ENCODE results near the gene SLC2A4RG. TPM values are rescaled to one million over a fixed set of nuclear protein-coding genes. Genes with fewer than 3 reads are reported as not detected.
A peak's percentile ranks its signal among the peaks of the same experiment; 100 is the strongest.

SLC2A4RG gene
- total RNA-seq, 2 experiments from 2014 or later: 123 to 125 TPM

DNA sequence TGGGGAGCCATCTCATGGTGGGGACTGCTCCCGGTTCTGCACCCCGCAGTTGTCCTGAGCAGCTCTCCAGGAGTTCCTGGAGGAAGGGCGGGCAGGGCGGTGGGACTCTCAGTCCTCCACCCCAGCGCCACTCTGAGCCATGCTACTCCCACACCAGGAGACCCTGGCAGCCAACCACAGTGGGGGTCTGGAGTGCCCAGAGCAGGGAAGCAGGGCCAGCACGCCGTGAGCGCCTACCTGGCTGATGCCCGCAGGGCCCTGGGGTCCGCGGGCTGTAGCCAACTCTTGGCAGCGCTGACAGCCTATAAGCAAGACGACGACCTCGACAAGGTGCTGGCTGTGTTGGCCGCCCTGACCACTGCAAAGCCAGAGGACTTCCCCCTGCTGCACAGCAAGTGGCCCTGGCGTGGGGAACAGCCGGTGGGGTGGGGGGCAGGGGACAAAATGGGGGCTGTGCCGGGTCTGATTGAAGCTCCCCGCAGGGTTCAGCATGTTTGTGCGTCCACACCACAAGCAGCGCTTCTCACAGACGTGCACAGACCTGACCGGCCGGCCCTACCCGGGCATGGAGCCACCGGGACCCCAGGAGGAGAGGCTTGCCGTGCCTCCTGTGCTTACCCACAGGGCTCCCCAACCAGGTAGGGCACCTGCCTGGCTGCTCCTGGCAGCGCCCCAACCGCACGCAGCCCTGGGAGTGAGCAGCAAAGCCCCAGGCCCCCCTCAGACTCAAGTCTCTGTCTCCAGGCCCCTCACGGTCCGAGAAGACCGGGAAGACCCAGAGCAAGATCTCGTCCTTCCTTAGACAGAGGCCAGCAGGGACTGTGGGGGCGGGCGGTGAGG, 44.8 kb upstream of the SLC2A4RG start:
- ChIA-PET POLR2A (interaction anchor here (1.4 kb wide), 1 partner anchor 36 kb away, joined by 4 read pairs; the partner anchor contains the start of gene RTEL1), CTCF (no interaction called here)
- peaks cover 4% of the 10 kb centered on the region for H3K36me3 Mint-ChIP-seq (ENCODE audit: low read depth)
- peaks cover 54% of the 10 kb centered on the region for H3K4me1 ChIP-seq (ENCODE audit: insufficient read depth, low read length)
- no peaks in the 10 kb centered on the region for H3K27me3 Mint-ChIP-seq
- DNase-seq (peak in 1 of 14 experiments; percentile 20), ATAC-seq (ENCODE audit: poor library complexity) (no peak)
- no peak overlapping the region for H3K27ac Mint-ChIP-seq
- TF ChIP-seq, protein P1, sequence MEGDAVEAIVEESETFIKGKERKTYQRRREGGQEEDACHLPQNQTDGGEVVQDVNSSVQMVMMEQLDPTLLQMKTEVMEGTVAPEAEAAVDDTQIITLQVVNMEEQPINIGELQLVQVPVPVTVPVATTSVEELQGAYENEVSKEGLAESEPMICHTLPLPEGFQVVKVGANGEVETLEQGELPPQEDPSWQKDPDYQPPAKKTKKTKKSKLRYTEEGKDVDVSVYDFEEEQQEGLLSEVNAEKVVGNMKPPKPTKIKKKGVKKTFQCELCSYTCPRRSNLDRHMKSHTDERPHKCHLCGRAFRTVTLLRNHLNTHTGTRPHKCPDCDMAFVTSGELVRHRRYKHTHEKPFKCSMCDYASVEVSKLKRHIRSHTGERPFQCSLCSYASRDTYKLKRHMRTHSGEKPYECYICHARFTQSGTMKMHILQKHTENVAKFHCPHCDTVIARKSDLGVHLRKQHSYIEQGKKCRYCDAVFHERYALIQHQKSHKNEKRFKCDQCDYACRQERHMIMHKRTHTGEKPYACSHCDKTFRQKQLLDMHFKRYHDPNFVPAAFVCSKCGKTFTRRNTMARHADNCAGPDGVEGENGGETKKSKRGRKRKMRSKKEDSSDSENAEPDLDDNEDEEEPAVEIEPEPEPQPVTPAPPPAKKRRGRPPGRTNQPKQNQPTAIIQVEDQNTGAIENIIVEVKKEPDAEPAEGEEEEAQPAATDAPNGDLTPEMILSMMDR (IDR thresholded peaks at IDR 0.05): no peak
- intact Hi-C loops (cut with DNase I, micrococcal nuclease): no loop called here
- H3K9me3 Mint-ChIP-seq: no peaks in the 10 kb centered on the region
- H3K4me3 Mint-ChIP-seq: no peak overlapping the region
- H3K4me1 Mint-ChIP-seq (ENCODE audit: low read depth): peaks cover 4% of the 10 kb centered on the region
- peaks cover 0 to 14% of the 10 kb centered on the region in 2 experiments for H3K9me3 ChIP-seq (ENCODE audit: control insufficient read depth in 1 of 2, insufficient read depth in 1 of 2, low read length in 2 of 2)
- H3K4me3 ChIP-seq (ENCODE audit: low read length): no peak overlapping the region
- no peak overlapping the region for H3K27ac ChIP-seq (ENCODE audit: low read depth in 1 of 2, low read length in 2 of 2)
- H3K27me3 ChIP-seq (ENCODE audit: control insufficient read depth in 1 of 2, insufficient read depth in 2 of 2, low read length in 2 of 2): no peaks in the 10 kb centered on the region
- H3K36me3 ChIP-seq (ENCODE audit: insufficient read depth, low read length): peaks cover 2% of the 10 kb centered on the region

DNA sequence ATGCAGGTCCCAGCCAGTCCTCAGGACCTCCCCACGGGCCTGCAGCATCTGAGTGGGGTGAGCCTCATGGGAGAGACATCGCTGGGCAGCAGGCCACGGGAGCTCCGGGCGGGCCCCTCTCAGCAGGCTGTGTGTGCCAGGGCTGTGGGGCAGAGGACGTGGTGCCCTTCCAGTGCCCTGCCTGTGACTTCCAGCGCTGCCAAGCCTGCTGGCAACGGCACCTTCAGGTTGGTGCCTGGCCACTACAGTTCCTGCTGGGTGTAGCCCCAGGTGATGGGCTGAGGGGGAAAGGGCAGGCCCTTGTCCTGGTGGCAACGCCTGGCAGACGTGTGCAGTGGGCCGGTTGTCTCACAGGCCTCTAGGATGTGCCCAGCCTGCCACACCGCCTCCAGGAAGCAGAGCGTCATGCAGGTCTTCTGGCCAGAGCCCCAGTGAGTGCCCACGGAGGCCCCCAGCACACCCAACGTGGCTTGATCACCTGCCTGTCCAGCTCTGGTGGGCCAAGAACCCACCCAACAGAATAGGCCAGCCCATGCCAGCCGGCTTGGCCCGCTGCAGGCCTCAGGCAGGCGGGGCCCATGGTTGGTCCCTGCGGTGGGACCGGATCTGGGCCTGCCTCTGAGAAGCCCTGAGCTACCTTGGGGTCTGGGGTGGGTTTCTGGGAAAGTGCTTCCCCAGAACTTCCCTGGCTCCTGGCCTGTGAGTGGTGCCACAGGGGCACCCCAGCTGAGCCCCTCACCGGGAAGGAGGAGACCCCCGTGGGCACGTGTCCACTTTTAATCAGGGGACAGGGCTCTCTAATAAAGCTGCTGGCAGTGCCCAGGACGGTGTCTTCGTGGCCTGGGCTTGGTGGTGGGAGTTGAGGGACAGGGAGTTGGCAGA, 43.9 kb upstream of the SLC2A4RG start:
- H3K27me3 Mint-ChIP-seq: no peaks in the 10 kb centered on the region

DNA sequence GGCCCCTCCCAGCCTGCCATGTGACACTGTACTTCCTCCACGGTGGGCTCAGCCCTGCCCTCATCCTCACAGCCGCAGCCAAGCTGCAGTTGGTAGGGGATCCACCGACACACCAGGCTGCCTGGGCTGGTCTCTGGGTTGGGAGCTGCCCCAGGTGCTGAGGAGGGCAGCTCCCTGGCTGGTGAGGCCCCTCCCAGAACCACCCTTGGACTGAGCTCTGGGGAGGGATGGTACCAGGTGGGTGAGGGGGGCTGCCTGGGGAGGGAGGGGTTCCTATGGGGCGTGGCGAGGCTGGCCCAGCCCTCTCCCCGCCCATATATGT, 43.3 kb upstream of the SLC2A4RG start:
- peaks cover 4% of the 10 kb centered on the region for H3K36me3 Mint-ChIP-seq (ENCODE audit: low read depth)
- peaks cover 7% of the 10 kb centered on the region for H3K36me3 ChIP-seq (ENCODE audit: insufficient read depth, low read length)

More for the DNA sequence above, 43.9 kb upstream of the SLC2A4RG start:
- H3K4me3 Mint-ChIP-seq: no peak overlapping the region
- TF ChIP-seq, protein P1 (IDR thresholded peaks at IDR 0.05): no peak
- Histone ChIP-seq H3K27me3 (ENCODE audit: control insufficient read depth in 1 of 2, insufficient read depth in 2 of 2, low read length in 2 of 2) (no peaks in the 10 kb centered on the region), H3K4me3 (ENCODE audit: low read length) (no peak overlapping the region), H3K36me3 (ENCODE audit: insufficient read depth, low read length) (peaks cover 7% of the 10 kb centered on the region), H3K9me3 (ENCODE audit: control insufficient read depth in 1 of 2, insufficient read depth in 1 of 2, low read length in 2 of 2) (peaks cover 0 to 14% of the 10 kb centered on the region in 2 experiments), H3K4me1 (ENCODE audit: insufficient read depth, low read length) (peaks cover 58% of the 10 kb centered on the region), H3K27ac (ENCODE audit: low read depth in 1 of 2, low read length in 2 of 2) (no peak overlapping the region)
- peak overlapping the region; percentile 74 for H3K27ac Mint-ChIP-seq
- CTCF ChIA-PET: no interaction called here
- ATAC-seq (ENCODE audit: poor library complexity): no peak
- peaks cover 4% of the 10 kb centered on the region for H3K4me1 Mint-ChIP-seq (ENCODE audit: low read depth)
- DNase-seq: peak in 1 of 14 experiments; percentile 18
- peaks cover 4% of the 10 kb centered on the region for H3K36me3 Mint-ChIP-seq (ENCODE audit: low read depth)
- H3K9me3 Mint-ChIP-seq: no peaks in the 10 kb centered on the region
- POLR2A ChIA-PET: interaction anchor here (1.1 to 2.2 kb wide), 4 partner anchors 12 to 43 kb away, joined by 4 to 11 read pairs (median 4); partner anchors contain the start of genes ARFRP1, LIME1, RTEL1 and ZGPAT
- intact Hi-C loops (cut with DNase I, micrococcal nuclease): no loop called here

More for the DNA sequence above, 43.3 kb upstream of the SLC2A4RG start:
- POLR2A ChIA-PET: interaction anchor here (1.0 to 2.2 kb wide), 4 partner anchors 9 to 43 kb away, joined by 4 to 11 read pairs (median 5); partner anchors contain the start of genes ARFRP1, LIME1 and ZGPAT
- Mint-ChIP-seq H3K9me3 (no peaks in the 10 kb centered on the region), H3K4me3 (peak overlapping the region; percentile 42), H3K27ac (peak overlapping the region; percentile 74), H3K27me3 (no peaks in the 10 kb centered on the region), H3K4me1 (ENCODE audit: low read depth) (peaks cover 4% of the 10 kb centered on the region)
- H3K27me3 ChIP-seq (ENCODE audit: control insufficient read depth in 1 of 2, insufficient read depth in 2 of 2, low read length in 2 of 2): no peaks in the 10 kb centered on the region
- CTCF ChIA-PET: no interaction called here
- DNase-seq (peak in 7 of 14 experiments; percentile 18 to 62 (median 34)), ATAC-seq (ENCODE audit: poor library complexity) (peak; percentile 72)
- H3K4me1 ChIP-seq (ENCODE audit: insufficient read depth, low read length): peaks cover 64% of the 10 kb centered on the region
- peak overlapping the region; percentile 36 for H3K4me3 ChIP-seq (ENCODE audit: low read length)
- TF ChIP-seq, protein P1 (IDR thresholded peaks at IDR 0.05): no peak
- intact Hi-C loops (cut with DNase I, micrococcal nuclease): no loop called here
- no peak overlapping the region for H3K27ac ChIP-seq (ENCODE audit: low read depth in 1 of 2, low read length in 2 of 2)
- H3K9me3 ChIP-seq (ENCODE audit: control insufficient read depth in 1 of 2, insufficient read depth in 1 of 2, low read length in 2 of 2): peaks cover 0 to 14% of the 10 kb centered on the region in 2 experiments
